Measurements from ENCODE around the gene SMIM27.
"Not testable (repeated sequence)": the region's sequence is repeated elsewhere in the genome, so short reads cannot be mapped to it uniquely, and the experiment has no call there.

Gene SMIM27

GRCh38 chr9:32596096-32596865, 44.2 kb downstream of the SMIM27 start:
- no peak overlapping the region for H3K4me2 ChIP-seq (ENCODE audit: low read length)

GRCh38 chr9:32596936-32597335, 44.8 kb downstream of the SMIM27 start:
- no peak overlapping the region for H2AFZ ChIP-seq (ENCODE audit: low read length)
- H3F3A ChIP-seq (ENCODE audit: insufficient read depth, low read length): no peaks in the 10 kb centered on the region
- H3K79me2 ChIP-seq (ENCODE audit: insufficient read depth, low read length): no peaks in the 10 kb centered on the region
- TF ChIP-seq CTCF (IDR thresholded peaks at IDR 0.05; ENCODE audit: low read length) (no peak), EZH2 (IDR thresholded peaks at IDR 0.05; ENCODE audit: borderline replicate concordance, low read length) (no peak)
- no peak overlapping the region for H3K9ac ChIP-seq (ENCODE audit: low read length)
- H3K9me2 ChIP-seq (ENCODE audit: low read depth, low read length): no peaks in the 10 kb centered on the region
- H4K20me1 ChIP-seq (ENCODE audit: insufficient read depth, low read length): no peaks in the 10 kb centered on the region
- H3K4me2 ChIP-seq (ENCODE audit: low read length): no peak overlapping the region
- no peak overlapping the region for H3K27ac ChIP-seq (ENCODE audit: low read depth, low read length, poor library complexity, severe bottlenecking)
- H3K4me1 ChIP-seq (ENCODE audit: insufficient read depth, low read length, severe bottlenecking): no peaks in the 10 kb centered on the region
- no peaks in the 10 kb centered on the region for H3K36me3 ChIP-seq (ENCODE audit: insufficient read depth, low read length)
- H3K4me3 ChIP-seq (ENCODE audit: low read depth, low read length, poor library complexity, severe bottlenecking): no peak overlapping the region
- H3K9me3 ChIP-seq (ENCODE audit: low read length): no peaks in the 10 kb centered on the region
- H3K27me3 ChIP-seq (ENCODE audit: insufficient read depth, low read length): no peaks in the 10 kb centered on the region

More at GRCh38 chr9:32596096-32596865, 44.2 kb downstream of the SMIM27 start:
- H2AFZ ChIP-seq (ENCODE audit: low read length): no peak overlapping the region
- H3F3A ChIP-seq (ENCODE audit: insufficient read depth, low read length): no peaks in the 10 kb centered on the region
- no peaks in the 10 kb centered on the region for H3K9me2 ChIP-seq (ENCODE audit: low read depth, low read length)
- no peaks in the 10 kb centered on the region for H3K79me2 ChIP-seq (ENCODE audit: insufficient read depth, low read length)
- H3K4me3 ChIP-seq (ENCODE audit: low read depth, low read length, poor library complexity, severe bottlenecking): no peak overlapping the region
- TF ChIP-seq EZH2 (IDR thresholded peaks at IDR 0.05; ENCODE audit: borderline replicate concordance, low read length) (no peak), CTCF (IDR thresholded peaks at IDR 0.05; ENCODE audit: low read length) (no peak)
- H3K9me3 ChIP-seq (ENCODE audit: low read length): no peaks in the 10 kb centered on the region
- H3K9ac ChIP-seq (ENCODE audit: low read length): no peak overlapping the region
- no peaks in the 10 kb centered on the region for H3K36me3 ChIP-seq (ENCODE audit: insufficient read depth, low read length)
- H3K27ac ChIP-seq (ENCODE audit: low read depth, low read length, poor library complexity, severe bottlenecking): no peak overlapping the region
- no peaks in the 10 kb centered on the region for H3K4me1 ChIP-seq (ENCODE audit: insufficient read depth, low read length, severe bottlenecking)
- no peaks in the 10 kb centered on the region for H3K27me3 ChIP-seq (ENCODE audit: insufficient read depth, low read length)
- H4K20me1 ChIP-seq (ENCODE audit: insufficient read depth, low read length): no peaks in the 10 kb centered on the region

GRCh38 chr9:32599021-32599420, 46.9 kb downstream of the SMIM27 start:
- H3K27ac ChIP-seq (ENCODE audit: low read depth, low read length, poor library complexity, severe bottlenecking); H3K79me2 ChIP-seq (ENCODE audit: insufficient read depth, low read length); H4K20me1 ChIP-seq (ENCODE audit: insufficient read depth, low read length); H3K9ac ChIP-seq (ENCODE audit: low read length); H3F3A ChIP-seq (ENCODE audit: insufficient read depth, low read length); H2AFZ ChIP-seq (ENCODE audit: low read length); H3K4me3 ChIP-seq (ENCODE audit: low read depth, low read length, poor library complexity, severe bottlenecking); H3K9me3 ChIP-seq (ENCODE audit: low read length); H3K27me3 ChIP-seq (ENCODE audit: insufficient read depth, low read length); H3K9me2 ChIP-seq (ENCODE audit: low read depth, low read length); H3K4me2 ChIP-seq (ENCODE audit: low read length); H3K36me3 ChIP-seq (ENCODE audit: insufficient read depth, low read length): not testable (repeated sequence)
- H3K4me1 ChIP-seq (ENCODE audit: insufficient read depth, low read length, severe bottlenecking): peaks cover 14% of the 10 kb centered on the region
